NT2/D1 (cell line): ENCODE results near the gene NACC2.

ENCODE experiments used
- SUZ12 ChIP-seq: IDR thresholded peaks from 2 replicates; pipeline ENCODE4 v1.6.1; 2011; ENCODE audit not compliant: insufficient read length, insufficient read depth; ENCODE audit errors: extremely low read depth
- YY1 ChIP-seq: IDR thresholded peaks from 2 replicates; pipeline ENCODE4 v1.6.1; 2011; ENCODE audit not compliant: insufficient read length, insufficient read depth
- ZNF274 ChIP-seq: IDR thresholded peaks from 2 replicates; pipeline ENCODE4 v1.6.1; 2011; ENCODE audit warnings: mild to moderate bottlenecking, low read depth, low read length

DNA sequence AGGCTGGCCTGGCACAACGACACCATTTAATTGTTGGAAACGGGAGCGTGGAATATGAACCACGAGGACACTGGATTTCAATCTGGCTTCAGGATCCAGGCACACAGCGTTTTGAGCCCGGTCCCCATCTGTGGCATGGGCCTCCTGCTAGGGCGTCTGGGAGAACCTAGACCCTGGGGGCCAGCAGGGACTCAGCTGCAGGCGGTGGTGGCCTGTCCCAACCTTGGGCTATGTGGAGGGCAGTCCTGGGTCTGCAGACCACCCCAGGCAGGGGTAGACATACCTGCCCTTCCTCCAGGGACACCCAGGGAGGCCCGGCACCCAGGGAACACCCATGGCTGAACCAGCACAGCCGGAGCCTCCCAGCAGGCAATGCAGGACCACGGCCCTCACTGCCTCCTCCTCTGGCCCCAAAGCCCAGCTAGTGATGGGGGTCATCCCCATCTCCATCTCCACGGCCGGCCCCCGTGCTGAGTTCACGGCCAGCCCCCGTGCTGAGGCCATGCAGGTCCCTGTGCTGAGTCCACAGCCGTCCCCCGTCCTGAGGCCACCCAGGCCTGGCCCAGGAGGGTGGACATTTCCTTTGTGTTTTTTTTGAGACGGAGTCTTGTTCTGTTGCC lies 115.4 kb downstream of the NACC2 start:
- TF ChIP-seq ZNF274 (no peak), YY1 (no peak), SUZ12 (no peak)
